ENCODE results near the gene C12orf60.
A peak's percentile ranks its signal among the peaks of the same experiment; 100 is the strongest.

Gene C12orf60

GRCh38 chr12:14828892-14829291 is 25.4 kb downstream of the C12orf60 start:
- FAIRE-seq (no peak), DNase-seq (ENCODE audit: extremely low spot score, insufficient read length, low read depth) (peak; percentile 2)

- FAIRE-seq, result no peak
- DNase-seq (ENCODE audit: extremely low spot score, insufficient read length, low read depth), result no peak
These were observed 29.9 kb downstream of the C12orf60 start for GRCh38 chr12:14833336-14833735.

GRCh38 chr12:14833952-14834351 is 30.5 kb downstream of the C12orf60 start:
- DNase-seq (ENCODE audit: extremely low spot score, insufficient read length, low read depth), result no peak
- no peak for FAIRE-seq

- no peak for FAIRE-seq
- DNase-seq (ENCODE audit: extremely low spot score, insufficient read length, low read depth), result no peak
These were observed 31.0 kb downstream of the C12orf60 start for GRCh38 chr12:14834509-14834908.

- DNase-seq (ENCODE audit: extremely low spot score, insufficient read length, low read depth) (no peak), FAIRE-seq (no peak)
These were observed 33.1 kb downstream of the C12orf60 start for GRCh38 chr12:14836336-14837210.

GRCh38 chr12:14839262-14839661 is 35.8 kb downstream of the C12orf60 start:
- FAIRE-seq (no peak), DNase-seq (ENCODE audit: extremely low spot score, insufficient read length, low read depth) (no peak)

GRCh38 chr12:14840616-14841015 is 37.1 kb downstream of the C12orf60 start:
- DNase-seq (ENCODE audit: extremely low spot score, insufficient read length, low read depth) (no peak), FAIRE-seq (no peak)

- FAIRE-seq (no peak), DNase-seq (ENCODE audit: extremely low spot score, insufficient read length, low read depth) (no peak)
These were observed 38.3 kb downstream of the C12orf60 start for GRCh38 chr12:14841761-14842160.

- no peak for FAIRE-seq
- DNase-seq (ENCODE audit: extremely low spot score, insufficient read length, low read depth), result no peak
These were observed 38.8 kb downstream of the C12orf60 start for GRCh38 chr12:14842315-14842714.

- DNase-seq (ENCODE audit: extremely low spot score, insufficient read length, low read depth), result no peak
- no peak for FAIRE-seq
These were observed 40.0 kb downstream of the C12orf60 start, which contains the start of gene ART4 for GRCh38 chr12:14843425-14843887. Gene ART4, minus strand, starts transcription at chr12:14843526. Its CDS starts 413 bp downstream, at chr12:14843113.

GRCh38 chr12:14844401-14844800 is 40.9 kb downstream of the C12orf60 start:
- FAIRE-seq, result peak; percentile 18
- no peak for DNase-seq (ENCODE audit: extremely low spot score, insufficient read length, low read depth)

- FAIRE-seq (peak; percentile 79), DNase-seq (ENCODE audit: extremely low spot score, insufficient read length, low read depth) (peak; percentile 11)
These were observed 41.9 kb downstream of the C12orf60 start for GRCh38 chr12:14845350-14845750.

GRCh38 chr12:14846042-14846587 is 42.6 kb downstream of the C12orf60 start:
- DNase-seq (ENCODE audit: extremely low spot score, insufficient read length, low read depth), result no peak
- no peak for FAIRE-seq

GRCh38 chr12:14846876-14847580 is 43.6 kb downstream of the C12orf60 start:
- FAIRE-seq (no peak), DNase-seq (ENCODE audit: extremely low spot score, insufficient read length, low read depth) (no peak)

- FAIRE-seq (no peak), DNase-seq (ENCODE audit: extremely low spot score, insufficient read length, low read depth) (no peak)
These were observed 46.2 kb downstream of the C12orf60 start for GRCh38 chr12:14849661-14850060.

GRCh38 chr12:14850929-14851663 is 47.6 kb downstream of the C12orf60 start:
- DNase-seq (ENCODE audit: extremely low spot score, insufficient read length, low read depth) (no peak), FAIRE-seq (no peak)

- no peak for FAIRE-seq
- DNase-seq (ENCODE audit: extremely low spot score, insufficient read length, low read depth), result no peak
These were observed 49.4 kb downstream of the C12orf60 start for GRCh38 chr12:14852880-14853279.

- no peak for FAIRE-seq
These were observed 50.5 kb downstream of the C12orf60 start for GRCh38 chr12:14853961-14854360.

GRCh38 chr12:14854586-14855183 is 51.2 kb downstream of the C12orf60 start:
- no peak for FAIRE-seq
- no peak for DNase-seq (ENCODE audit: extremely low spot score, insufficient read length, low read depth)

More at GRCh38 chr12:14853961-14854360, 50.5 kb downstream of the C12orf60 start:
- DNase-seq (ENCODE audit: extremely low spot score, insufficient read length, low read depth), result no peak

GRCh38 chr12:14858513-14858912 is 55.0 kb downstream of the C12orf60 start:
- no peak for FAIRE-seq
- no peak for DNase-seq (ENCODE audit: extremely low spot score, insufficient read length, low read depth)
